Uterus (tissue), 4 donors: Measurements from ENCODE around the gene CYP26B1. TPM values are rescaled to one million over a fixed set of nuclear protein-coding genes. Genes with fewer than 3 reads are reported as not detected.

ENCODE experiments used
- DNase-seq, 2 donors: peaks; one replicate each; pipeline ENCODE4 v3.0.0-alpha.2; 2019 to 2020
- H3K27ac ChIP-seq, 2 donors: fragments of 200-600 bp; sonication (generic); 1 replicate in 1 of 2; 2 replicates in 1 of 2; pipeline ENCODE4 v1.5.1; 2016 to 2018
- H3K27me3 ChIP-seq, 2 donors: fragments of 200-600 bp; sonication (generic); one replicate each; pipeline ENCODE4 v1.5.1; 2018 to 2019; ENCODE audit warnings: control low read depth in 1 of 2
- H3K36me3 ChIP-seq, 2 donors: fragments of 200-600 bp; sonication (generic); one replicate each; pipeline ENCODE4 v1.5.1; 2019; ENCODE audit warnings: control low read depth in 1 of 2
- H3K4me1 ChIP-seq, 2 donors: fragments of 200-600 bp; sonication (generic); one replicate each; pipeline ENCODE4 v1.5.1; 2018 to 2019; ENCODE audit warnings: control low read depth in 1 of 2
- H3K4me3 ChIP-seq, 2 donors: fragments of 200-600 bp; sonication (generic); 1 replicate in 1 of 2; 2 replicates in 1 of 2; pipeline ENCODE4 v1.5.1; 2018 to 2019; ENCODE audit warnings: mild to moderate bottlenecking in 1 of 2
- H3K9me3 ChIP-seq, 2 donors: fragments of 200-600 bp; sonication (generic); one replicate each; pipeline ENCODE4 v1.5.1; 2019; ENCODE audit warnings: control low read depth in 1 of 2
- POLR2A ChIP-seq, 2 donors: fragments of 450-650 bp; IDR thresholded peaks; one replicate each; pipeline ENCODE4 v1.6.1; 2016; ENCODE audit warnings: antibody characterized with exemption in 2 of 2, mild to moderate bottlenecking in 1 of 2, moderate library complexity in 1 of 2
- intact Hi-C: fragments of 100-400 bp; cut with DNase I; formaldehyde crosslinking; loops from one replicate; pipeline ENCODE4 v1.15.1; 2023; ENCODE audit warnings: low total_unique reads
- total RNA-seq, 4 donors: library from RNA; depleted of rRNA in 3 of 4; stranded (reverse); fragments of >200 nt in 3 of 4; gene quantifications; one replicate each; pipeline versions ENCODE4 v1.1.0 to v1.2.4, GENCODE V29; 2014 to 2023
- TF ChIP-seq, protein P1 (sequence below), 4 experiments: fragments of 200-600 bp in 2 of 4; fragments of 450-650 bp in 2 of 4; sonication (generic) in 2 of 4; IDR thresholded peaks; one replicate each; pipeline ENCODE4 v1.5.1; 2016 to 2019; ENCODE audit warnings: antibody characterized with exemption in 4 of 4, mild to moderate bottlenecking in 2 of 4, moderate library complexity in 1 of 4
- donor health status: DM: yes; HTN: yes; CAD: no.

CYP26B1 gene
- total RNA-seq, 4 donors from 2014 or later: 0.59 to 6.5 (median 1.4) TPM; not detected in 1

DNA sequence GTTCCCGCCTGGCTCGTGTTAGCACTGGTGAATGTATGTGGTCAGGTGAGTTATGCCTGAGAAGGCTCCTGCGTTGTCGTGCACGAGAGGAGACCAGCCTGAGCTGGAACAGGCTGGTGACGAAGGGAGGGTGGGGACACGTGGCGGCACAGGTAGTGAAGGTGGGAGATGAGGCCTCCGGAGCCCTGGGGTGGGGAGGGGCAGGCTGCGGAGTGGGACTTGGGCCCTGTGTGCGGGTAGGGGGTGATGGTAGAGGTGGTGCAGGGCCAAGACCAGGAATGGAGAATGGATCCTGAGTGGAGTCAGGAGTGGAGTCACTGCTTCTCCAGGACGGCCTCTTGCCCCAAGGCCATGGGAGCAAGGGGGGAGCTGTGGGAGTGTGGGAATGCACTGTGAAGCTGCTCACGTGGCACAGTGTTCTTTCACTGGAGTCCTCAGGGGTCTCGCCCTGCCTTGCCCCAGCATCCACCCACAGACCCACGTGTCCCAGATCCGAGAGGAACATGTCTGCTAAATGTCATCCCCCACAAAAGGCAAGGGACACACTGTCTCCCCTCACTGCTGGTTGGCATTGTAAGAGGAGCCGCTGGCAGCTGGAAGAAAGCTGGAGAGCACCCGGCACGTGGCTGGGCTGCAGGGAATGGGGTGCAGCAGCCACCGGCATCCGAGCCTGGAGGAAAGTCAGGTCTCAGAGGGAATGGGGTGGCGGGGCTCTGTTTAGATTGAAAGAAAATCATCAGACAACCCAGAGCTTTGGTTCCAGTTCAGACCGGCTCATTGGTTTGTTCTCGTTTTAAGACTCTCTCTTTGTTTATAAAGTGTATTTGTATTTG lies 63.7 kb downstream of the CYP26B1 start:
- Histone ChIP-seq H3K9me3 (no peaks in the 10 kb centered on the region), H3K4me1 (no peaks in the 10 kb centered on the region), H3K27ac (no peak overlapping the region), H3K27me3 (no peaks in the 10 kb centered on the region), H3K36me3 (no peaks in the 10 kb centered on the region), H3K4me3 (no peak overlapping the region)
- intact Hi-C loops: no loop called here
- TF ChIP-seq POLR2A (IDR thresholded peaks at IDR 0.05): no peak
- TF ChIP-seq, protein P1, sequence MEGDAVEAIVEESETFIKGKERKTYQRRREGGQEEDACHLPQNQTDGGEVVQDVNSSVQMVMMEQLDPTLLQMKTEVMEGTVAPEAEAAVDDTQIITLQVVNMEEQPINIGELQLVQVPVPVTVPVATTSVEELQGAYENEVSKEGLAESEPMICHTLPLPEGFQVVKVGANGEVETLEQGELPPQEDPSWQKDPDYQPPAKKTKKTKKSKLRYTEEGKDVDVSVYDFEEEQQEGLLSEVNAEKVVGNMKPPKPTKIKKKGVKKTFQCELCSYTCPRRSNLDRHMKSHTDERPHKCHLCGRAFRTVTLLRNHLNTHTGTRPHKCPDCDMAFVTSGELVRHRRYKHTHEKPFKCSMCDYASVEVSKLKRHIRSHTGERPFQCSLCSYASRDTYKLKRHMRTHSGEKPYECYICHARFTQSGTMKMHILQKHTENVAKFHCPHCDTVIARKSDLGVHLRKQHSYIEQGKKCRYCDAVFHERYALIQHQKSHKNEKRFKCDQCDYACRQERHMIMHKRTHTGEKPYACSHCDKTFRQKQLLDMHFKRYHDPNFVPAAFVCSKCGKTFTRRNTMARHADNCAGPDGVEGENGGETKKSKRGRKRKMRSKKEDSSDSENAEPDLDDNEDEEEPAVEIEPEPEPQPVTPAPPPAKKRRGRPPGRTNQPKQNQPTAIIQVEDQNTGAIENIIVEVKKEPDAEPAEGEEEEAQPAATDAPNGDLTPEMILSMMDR (IDR thresholded peaks at IDR 0.05): no peak
- DNase-seq: no peak

GRCh38 chr2:72082887-72083286 lies 64.8 kb downstream of the CYP26B1 start:
- H3K36me3 ChIP-seq: no peaks in the 10 kb centered on the region
- DNase-seq: no peak
- no peak overlapping the region for H3K27ac ChIP-seq
- H3K4me1 ChIP-seq: no peaks in the 10 kb centered on the region
- no peak overlapping the region for H3K4me3 ChIP-seq
- H3K27me3 ChIP-seq: no peaks in the 10 kb centered on the region
- intact Hi-C loops: no loop called here
- H3K9me3 ChIP-seq: no peaks in the 10 kb centered on the region
- TF ChIP-seq, protein P1 (IDR thresholded peaks at IDR 0.05): no peak
- no peak for TF ChIP-seq POLR2A (IDR thresholded peaks at IDR 0.05)

DNA sequence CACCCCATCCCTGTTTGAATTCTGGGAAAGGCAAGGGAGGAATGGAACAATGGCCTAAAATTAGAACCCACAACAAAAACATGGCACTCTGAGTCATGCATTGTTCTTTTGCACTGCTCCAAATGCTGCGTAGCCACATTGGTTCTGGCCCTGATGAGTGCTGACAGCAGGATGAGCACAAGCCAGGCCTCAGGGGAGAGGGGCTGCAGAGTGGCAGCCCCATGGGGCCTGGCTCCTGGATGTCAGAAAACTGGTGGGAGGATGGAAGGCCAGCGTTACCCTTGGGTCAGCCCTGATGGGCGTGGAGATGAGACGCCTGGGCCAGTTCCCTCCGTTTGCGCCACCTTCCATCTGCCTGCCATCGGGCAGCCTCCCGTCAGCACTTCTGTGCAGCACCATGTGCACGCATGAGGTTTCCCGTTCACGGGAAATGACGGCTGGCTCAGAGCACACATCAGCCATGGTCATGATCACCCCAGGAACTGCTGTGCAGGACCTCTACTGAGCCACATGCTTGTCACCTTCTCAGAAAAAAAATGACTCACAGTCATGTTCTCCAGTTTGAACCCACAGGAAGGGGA lies 65.6 kb downstream of the CYP26B1 start:
- no peaks in the 10 kb centered on the region for H3K27me3 ChIP-seq
- no peak overlapping the region for H3K4me3 ChIP-seq
- H3K9me3 ChIP-seq: no peaks in the 10 kb centered on the region
- DNase-seq: no peak
- no peaks in the 10 kb centered on the region for H3K4me1 ChIP-seq
- H3K36me3 ChIP-seq: no peaks in the 10 kb centered on the region
- TF ChIP-seq, protein P1 (IDR thresholded peaks at IDR 0.05): no peak
- intact Hi-C loops: no loop called here
- H3K27ac ChIP-seq: no peak overlapping the region

DNA sequence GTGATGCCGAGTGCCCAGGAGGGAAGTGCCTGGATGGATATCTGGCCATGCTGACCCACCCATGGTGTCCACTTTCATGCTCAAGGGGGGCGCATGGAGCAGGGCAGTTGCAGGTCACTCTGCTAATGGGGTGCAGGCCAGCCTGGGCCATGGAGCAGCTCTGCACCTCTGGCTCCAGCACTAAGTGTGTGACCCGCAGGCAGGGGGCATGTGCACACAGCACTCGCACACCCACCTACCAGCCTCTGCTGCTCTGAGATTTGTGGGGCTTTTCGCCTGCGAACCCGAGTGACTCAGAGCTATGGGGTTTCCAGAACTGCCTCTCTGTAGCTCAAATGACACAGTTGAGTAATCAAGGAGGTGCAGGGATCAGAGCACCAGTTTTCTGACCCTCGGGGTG lies 66.2 kb downstream of the CYP26B1 start:
- no peaks in the 10 kb centered on the region for H3K9me3 ChIP-seq
- intact Hi-C loops: no loop called here
- TF ChIP-seq POLR2A (IDR thresholded peaks at IDR 0.05): no peak
- TF ChIP-seq, protein P1 (IDR thresholded peaks at IDR 0.05): no peak

More for the DNA sequence above, 66.2 kb downstream of the CYP26B1 start:
- H3K4me1 ChIP-seq: no peaks in the 10 kb centered on the region
- H3K4me3 ChIP-seq: no peak overlapping the region
- no peaks in the 10 kb centered on the region for H3K36me3 ChIP-seq
- no peaks in the 10 kb centered on the region for H3K27me3 ChIP-seq
- no peak for DNase-seq
- H3K27ac ChIP-seq: no peak overlapping the region
